GM12878 (cell line): Measurements from ENCODE around the gene SMOC2. TPM values are rescaled to one million over a fixed set of nuclear protein-coding genes. Genes with fewer than 3 reads are reported as not detected.

ENCODE experiments used
- ATAC-seq: fragments of 200-7000 bp; cut with Tn5 transposase; 3 replicates; pipeline ENCODE4 v1.9.1; 2020; ENCODE audit warnings: mild to moderate bottlenecking, moderate library complexity
- BruUV-seq: library from RNA; stranded (reverse); fragments of 400-500 nt; replicated peaks from 2 replicates; lab custom pipeline; 2021; lab: Mats Ljungman, UMichigan
- CTCF ChIA-PET: fragments of 300-600 bp; sonication (Branson Sonifier 250); formaldehyde crosslinking; extraction: SDS; loops from one replicate; lab custom pipeline; 2021; ENCODE audit warnings: inconsistent platforms; lab: Yijun Ruan, JAX
- POLR2A ChIA-PET: fragments of 350-600 bp; formaldehyde crosslinking; extraction: SDS; loops from one replicate; lab custom pipeline; 2021; ENCODE audit warnings: inconsistent platforms; lab: Charles Lee
- RAD21 ChIA-PET: fragments of 300-600 bp; sonication (Branson Sonifier 250); formaldehyde crosslinking; loops from one replicate; lab custom pipeline; 2023; ENCODE audit warnings: antibody characterized with exemption; ENCODE audit not compliant: unreplicated experiment; lab: Charles Lee
- SMC1A ChIA-PET: fragments of 300-600 bp; sonication (Branson Sonifier 250); formaldehyde crosslinking; loops from one replicate; lab custom pipeline; 2023; ENCODE audit not compliant: unreplicated experiment, uncharacterized antibody; lab: Charles Lee
- DNase-seq: peaks from one replicate; pipeline ENCODE4 v3.0.0-alpha.2; 2011; ENCODE audit warnings: low read depth, low spot score
- FAIRE-seq: peaks from 3 replicates; lab custom pipeline; 2011; peaks lifted over from hg19 to GRCh38; lab: Jason Lieb, UNC
- H2AFZ ChIP-seq: 2 replicates; pipeline ENCODE4 v1.6.0; 2011; ENCODE audit warnings: low read depth, low read length, control low read depth; ENCODE audit not compliant: control insufficient read depth
- H3K27ac ChIP-seq: 2 replicates; pipeline ENCODE4 v1.5.1; 2011; ENCODE audit warnings: control low read depth; ENCODE audit not compliant: control insufficient read depth, insufficient read depth
- H3K27me3 ChIP-seq, 2 experiments: replicated peaks in 1 of 2; 2 replicates each; pipeline versions ENCODE4 v1.6.0 to v1.6.1; 2011; ENCODE audit warnings: low read length in 1 of 2; ENCODE audit not compliant: control insufficient read depth in 2 of 2, insufficient read depth in 2 of 2
- H3K36me3 ChIP-seq, 2 experiments: 2 replicates each; pipeline ENCODE4 v1.5.1; 2011; ENCODE audit warnings: low read length in 1 of 2; ENCODE audit not compliant: control insufficient read depth in 2 of 2, insufficient read depth in 2 of 2
- H3K4me1 ChIP-seq: 2 replicates; pipeline ENCODE4 v1.6.1; 2011; ENCODE audit warnings: mild to moderate bottlenecking, low read length, moderate library complexity, mixed read lengths; ENCODE audit not compliant: control insufficient read depth, insufficient read depth
- H3K4me2 ChIP-seq: 2 replicates; pipeline ENCODE4 v1.6.0; 2011; ENCODE audit warnings: control low read depth; ENCODE audit not compliant: control insufficient read depth, insufficient read depth
- H3K4me3 ChIP-seq: fragments of 200-600 bp; sonication (generic); 2 replicates; pipeline ENCODE4 v1.5.1; 2016
- H3K79me2 ChIP-seq: 2 replicates; pipeline ENCODE4 v1.6.0; 2011; ENCODE audit warnings: low read length; ENCODE audit not compliant: control insufficient read depth, insufficient read depth
- H3K9ac ChIP-seq: 2 replicates; pipeline ENCODE4 v1.8.0; 2011; ENCODE audit warnings: low read length, control low read depth, mixed read lengths; ENCODE audit not compliant: control insufficient read depth, insufficient read depth
- H3K9me3 ChIP-seq: replicated peaks from 3 replicates; pipeline ENCODE4 v1.5.1; 2011; ENCODE audit warnings: mild to moderate bottlenecking, low read length; ENCODE audit not compliant: control insufficient read depth, insufficient read depth
- H4K20me1 ChIP-seq: 2 replicates; pipeline ENCODE4 v1.6.0; 2011; ENCODE audit not compliant: control insufficient read depth, insufficient read depth
- ATF2 ChIP-seq: IDR thresholded peaks from 2 replicates; pipeline ENCODE4 v1.6.1; 2012; ENCODE audit warnings: low read length, inconsistent platforms
- ATF7 ChIP-seq: fragments of 450-650 bp; IDR thresholded peaks from 2 replicates; pipeline ENCODE4 v1.6.1; 2016; ENCODE audit warnings: low read depth, mild to moderate bottlenecking
- BCL3 ChIP-seq: IDR thresholded peaks from 2 replicates; pipeline ENCODE4 v1.6.1; 2011; ENCODE audit warnings: borderline replicate concordance, low read depth, mild to moderate bottlenecking, moderate library complexity, low read length; ENCODE audit not compliant: insufficient read depth, poor library complexity, severe bottlenecking
- EZH2 ChIP-seq: IDR thresholded peaks from 2 replicates; pipeline ENCODE4 v1.6.1; 2012; ENCODE audit warnings: low read depth, mild to moderate bottlenecking, control low read depth, inconsistent platforms, low read length, borderline replicate concordance; ENCODE audit not compliant: control insufficient read depth
- GATAD2B ChIP-seq: fragments of 450-650 bp; conservative IDR thresholded peaks from 2 replicates; pipeline ENCODE4 v1.6.1; 2017; ENCODE audit warnings: low read depth, mild to moderate bottlenecking, moderate library complexity
- IRF3 ChIP-seq: fragments of 450-650 bp; IDR thresholded peaks from 2 replicates; pipeline ENCODE4 v1.6.1; 2014; ENCODE audit warnings: mild to moderate bottlenecking
- JUNB ChIP-seq: IDR thresholded peaks from 2 replicates; pipeline ENCODE4 v1.6.1; 2016; ENCODE audit warnings: antibody characterized with exemption, mild to moderate bottlenecking
- KDM1A ChIP-seq: fragments of 200-600 bp; sonication (generic); IDR thresholded peaks from 2 replicates; pipeline ENCODE4 v1.6.1; 2016; ENCODE audit warnings: borderline replicate concordance
- MEF2A ChIP-seq: IDR thresholded peaks from 2 replicates; pipeline ENCODE4 v1.6.1; 2011; ENCODE audit warnings: low read depth, mild to moderate bottlenecking, low read length, moderate library complexity; ENCODE audit not compliant: insufficient read depth
- MYB ChIP-seq: fragments of 150-350 bp; IDR thresholded peaks from 2 replicates; pipeline ENCODE4 v1.6.1; 2014; ENCODE audit warnings: mild to moderate bottlenecking, low read depth, low read length, borderline replicate concordance
- PBX3 ChIP-seq: IDR thresholded peaks from 2 replicates; pipeline ENCODE4 v1.6.1; 2011; ENCODE audit warnings: mild to moderate bottlenecking, low read depth, low read length, moderate library complexity; ENCODE audit not compliant: insufficient replicate concordance
- PKNOX1 ChIP-seq: fragments of 450-650 bp; IDR thresholded peaks from 2 replicates; pipeline ENCODE4 v1.6.1; 2016; ENCODE audit warnings: mild to moderate bottlenecking
- SREBF1 ChIP-seq: IDR thresholded peaks from 2 replicates; pipeline ENCODE4 v1.6.1; 2012; ENCODE audit warnings: mild to moderate bottlenecking, low read length
- SREBF2 ChIP-seq: IDR thresholded peaks from 2 replicates; pipeline ENCODE4 v1.6.1; 2012; ENCODE audit warnings: mild to moderate bottlenecking, low read length
- TARDBP ChIP-seq: IDR thresholded peaks from 2 replicates; pipeline ENCODE4 v1.6.1; 2016; ENCODE audit warnings: borderline replicate concordance
- TCF12 ChIP-seq: IDR thresholded peaks from 2 replicates; pipeline ENCODE4 v1.6.1; 2011; ENCODE audit warnings: low read depth, mild to moderate bottlenecking, low read length
- ZNF274 ChIP-seq: IDR thresholded peaks from one replicate; pipeline ENCODE4 v1.8.0; 2011; ENCODE audit not compliant: insufficient read length, insufficient read depth
- WGBS: methylation state at CpG from one replicate; pipeline ENCODE4 v1.1.6; 2016; ENCODE audit warnings: low lambda C conversion rate; ENCODE audit not compliant: insufficient replicate concordance, insufficient coverage; ENCODE audit errors: missing lambda C conversion rate; 5-methylcytosine and 5-hydroxymethylcytosine counted together
- in situ Hi-C: fragments of 300-500 bp; cut with MboI; formaldehyde crosslinking; loops from 9 replicates; pipeline ENCODE4 v1.14.3; 2018; ENCODE audit warnings: mixed read lengths
- intact Hi-C: fragments of 100-400 bp; cut with micrococcal nuclease; formaldehyde crosslinking; loops from one replicate; pipeline ENCODE4 v1.14.2; 2022; ENCODE audit not compliant: unreplicated experiment
- polyA plus RNA-seq, 11 experiments: library from polyadenylated mRNA; depleted of rRNA in 4 of 11; unstranded in 6 of 11; stranded (reverse) in 5 of 11; fragments of >200 nt; fragmentation: Nextera tagmentation in 4 of 11; fragmentation: Illumina TruSeq in 1 of 11; extraction: Ambion mirVana in 4 of 11; extraction: Trizol in 1 of 11; gene quantifications; 1 replicate in 1 of 11; 2 replicates in 10 of 11; pipeline versions ENCODE4 v1.2.1 to v1.2.3, GENCODE V29; 2011 to 2016; ENCODE audit warnings: inconsistent platforms in 2 of 11, missing spikeins in 2 of 11, low read depth in 1 of 11
- total RNA-seq, 4 experiments: library from RNA; depleted of rRNA in 3 of 4; stranded (reverse); fragments of >200 nt in 3 of 4; fragmentation: Illumina TruSeq in 1 of 4; extraction: Trizol in 1 of 4; gene quantifications; 2 replicates each; pipeline versions ENCODE4 v1.2.1 to v1.2.3, GENCODE V29; 2013 to 2021

Gene SMOC2
- total and polyA plus RNA-seq, 10 of the 15 experiments (the other 5 are each of a cell fraction or from before 2014, with no cell fraction given) = 0.10 to 0.12 TPM; not detected in 8

- H3K4me2 ChIP-seq = no peak overlapping the region
- intact Hi-C loops = no loop called here
- in situ Hi-C loops = no loop called here
- no peaks in the 10 kb centered on the region for H4K20me1 ChIP-seq
- DNase-seq (no peak), FAIRE-seq (no peak), ATAC-seq (no peak)
- H2AFZ ChIP-seq = no peak overlapping the region
- CTCF ChIA-PET = no interaction called here
- TF ChIP-seq TARDBP (no peak), MYB (no peak), KDM1A (no peak), IRF3 (no peak), SREBF1 (no peak), EZH2 (no peak), PKNOX1 (no peak), JUNB (no peak), ATF2 (no peak), MEF2A (no peak), ZNF274 (no peak), PBX3 (no peak), BCL3 (no peak), GATAD2B (no peak), TCF12 (no peak), SREBF2 (no peak), ATF7 (no peak)
- POLR2A ChIA-PET = no interaction called here
- no peaks in the 10 kb centered on the region for H3K9me3 ChIP-seq
- SMC1A ChIA-PET = no interaction called here
- H3K27me3 ChIP-seq = no peaks in the 10 kb centered on the region
- H3K79me2 ChIP-seq = no peaks in the 10 kb centered on the region
- WGBS = 55% methylated on average over 12 of the region's 12 CpGs
- H3K4me3 ChIP-seq = no peak overlapping the region
- RAD21 ChIA-PET = no interaction called here
- H3K36me3 ChIP-seq = no peaks in the 10 kb centered on the region
- H3K4me1 ChIP-seq = no peaks in the 10 kb centered on the region
- no peak overlapping the region for H3K27ac ChIP-seq
- no peak overlapping the region for H3K9ac ChIP-seq
- no TSS peak for BruUV-seq
These were observed 140.3 kb downstream of the SMOC2 start for GRCh38 chr6:168581236-168581635.
